ENCODE measurements around the gene ABCF2.

The ABCF2 gene

DNA sequence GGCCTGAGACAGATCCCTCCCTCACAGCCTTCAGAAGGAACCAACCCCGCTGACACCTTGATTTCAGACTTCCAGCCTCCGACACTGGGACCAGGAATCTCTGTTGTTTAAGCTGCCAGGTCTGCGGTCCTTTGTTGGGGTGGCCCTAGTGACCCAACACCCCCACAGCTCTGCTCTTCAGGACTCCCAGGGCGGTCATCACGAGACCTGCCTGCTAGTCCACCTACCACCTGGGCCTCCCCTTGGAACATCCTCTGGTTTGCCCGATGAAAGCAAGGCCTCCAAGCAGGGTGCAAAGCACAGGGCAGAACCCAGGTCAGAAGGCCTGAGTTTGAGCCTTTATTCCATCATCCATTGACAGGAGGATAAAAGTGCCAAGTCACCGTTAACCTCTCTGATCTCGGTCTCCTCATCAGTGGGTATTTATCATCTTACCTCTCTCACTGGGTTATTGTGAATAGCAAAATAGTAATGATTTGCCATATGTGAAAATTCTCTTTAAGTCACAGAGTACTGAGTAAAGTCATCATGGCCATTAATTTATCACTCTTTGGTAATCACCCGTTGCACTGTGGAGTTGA is 38.4 kb upstream of the ABCF2 start:
- no peak overlapping the region for H3K27ac ChIP-seq (ENCODE audit: low read length)
- DNase-seq (ENCODE audit: low read depth, low spot score): no peak
- no peaks in the 10 kb centered on the region for H3K9me3 ChIP-seq (ENCODE audit: control insufficient read depth, insufficient read depth, low read length)
- no peaks in the 10 kb centered on the region for H3K27me3 ChIP-seq (ENCODE audit: control insufficient read depth, insufficient read depth, low read length)
- no peak overlapping the region for H3K4me3 ChIP-seq (ENCODE audit: low read length)
- H3K4me1 ChIP-seq (ENCODE audit: control insufficient read depth, insufficient read depth, low read length): no peaks in the 10 kb centered on the region
- no CpG with 5 or more reads among the region's 9 CpGs for WGBS (ENCODE audit: insufficient coverage, insufficient read length)
- no peaks in the 10 kb centered on the region for H3K36me3 ChIP-seq (ENCODE audit: control insufficient read depth, insufficient read depth, low read length)

GRCh38 chr7:151264615-151265014 is 37.6 kb upstream of the ABCF2 start:
- no peaks in the 10 kb centered on the region for H3K36me3 ChIP-seq (ENCODE audit: control insufficient read depth, insufficient read depth, low read length)
- no peak overlapping the region; the same call in 1 of the 2 replicates for H3K4me3 ChIP-seq (ENCODE audit: low read length)
- H3K9me3 ChIP-seq (ENCODE audit: control insufficient read depth, insufficient read depth, low read length): no peaks in the 10 kb centered on the region
- H3K27me3 ChIP-seq (ENCODE audit: control insufficient read depth, insufficient read depth, low read length): peaks cover 2% of the 10 kb centered on the region; the same call in 1 of the 2 replicates
- H3K4me1 ChIP-seq (ENCODE audit: control insufficient read depth, insufficient read depth, low read length): no peaks in the 10 kb centered on the region
- WGBS (ENCODE audit: insufficient coverage, insufficient read length): no CpG with 5 or more reads among the region's 5 CpGs
- H3K27ac ChIP-seq (ENCODE audit: low read length): no peak overlapping the region
- DNase-seq (ENCODE audit: low read depth, low spot score): no peak

DNA sequence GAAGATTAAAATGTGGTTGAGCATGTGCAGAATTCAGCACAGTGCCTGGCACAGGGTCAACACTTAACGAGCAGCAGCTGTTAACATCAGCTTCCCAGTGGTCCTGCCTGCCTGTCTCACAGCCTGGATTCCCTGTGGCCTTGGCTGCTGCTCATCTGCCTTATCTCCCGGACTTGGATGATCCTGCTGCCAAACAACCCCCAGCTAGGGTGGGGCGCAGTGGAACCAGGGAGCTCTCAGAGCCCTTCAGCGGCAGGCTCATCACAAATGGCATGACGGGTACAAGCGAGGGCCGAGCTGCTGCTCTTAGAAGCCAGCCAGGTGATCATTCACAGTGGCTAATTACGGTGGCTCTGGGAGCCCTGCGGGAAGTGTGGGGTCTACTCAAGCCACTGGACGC is 34.5 kb upstream of the ABCF2 start:
- WGBS (ENCODE audit: insufficient coverage, insufficient read length): no CpG with 5 or more reads among the region's 10 CpGs
- DNase-seq (ENCODE audit: low read depth, low spot score): no peak
- Histone ChIP-seq H3K27ac (ENCODE audit: low read length) (no peak overlapping the region), H3K4me3 (ENCODE audit: low read length) (no peak overlapping the region), H3K9me3 (ENCODE audit: control insufficient read depth, insufficient read depth, low read length) (no peaks in the 10 kb centered on the region), H3K4me1 (ENCODE audit: control insufficient read depth, insufficient read depth, low read length) (no peaks in the 10 kb centered on the region), H3K36me3 (ENCODE audit: control insufficient read depth, insufficient read depth, low read length) (no peaks in the 10 kb centered on the region), H3K27me3 (ENCODE audit: control insufficient read depth, insufficient read depth, low read length) (peaks cover 2% of the 10 kb centered on the region; the same call in 1 of the 2 replicates)

- H3K27me3 ChIP-seq (ENCODE audit: control insufficient read depth, insufficient read depth, low read length): peaks cover 2% of the 10 kb centered on the region; the same call in 1 of the 2 replicates
- H3K4me3 ChIP-seq (ENCODE audit: low read length): no peak overlapping the region
- no peaks in the 10 kb centered on the region for H3K4me1 ChIP-seq (ENCODE audit: control insufficient read depth, insufficient read depth, low read length)
- H3K36me3 ChIP-seq (ENCODE audit: control insufficient read depth, insufficient read depth, low read length): no peaks in the 10 kb centered on the region
- H3K9me3 ChIP-seq (ENCODE audit: control insufficient read depth, insufficient read depth, low read length): no peaks in the 10 kb centered on the region
- DNase-seq (ENCODE audit: low read depth, low spot score): no peak
- H3K27ac ChIP-seq (ENCODE audit: low read length): no peak overlapping the region
- no CpG with 5 or more reads among the region's 8 CpGs for WGBS (ENCODE audit: insufficient coverage, insufficient read length)
Observed at GRCh38 chr7:151260883-151261282, 33.9 kb upstream of the ABCF2 start.

DNA sequence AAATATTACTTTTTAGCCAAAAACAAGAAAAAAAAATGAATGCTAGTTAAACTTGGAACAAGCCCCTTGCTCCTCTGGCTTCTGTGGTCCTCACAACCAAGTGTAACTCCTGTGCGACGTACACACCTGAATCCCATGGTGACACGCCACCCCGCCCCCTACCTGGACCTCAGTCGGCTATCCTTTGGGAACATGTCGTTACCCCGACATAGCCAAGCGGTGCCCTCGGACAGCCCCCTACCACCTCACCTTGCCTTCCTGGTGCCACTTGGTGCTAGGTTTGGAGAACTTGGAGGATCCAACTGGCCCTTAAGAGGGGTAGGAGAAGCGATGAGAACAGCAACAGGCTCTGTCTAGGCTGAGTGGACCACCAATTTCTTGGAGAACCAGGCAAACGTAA is 33.5 kb upstream of the ABCF2 start:
- Histone ChIP-seq H3K27ac (ENCODE audit: low read length) (no peak overlapping the region), H3K9me3 (ENCODE audit: control insufficient read depth, insufficient read depth, low read length) (no peaks in the 10 kb centered on the region), H3K27me3 (ENCODE audit: control insufficient read depth, insufficient read depth, low read length) (peaks cover 2% of the 10 kb centered on the region; the same call in 1 of the 2 replicates), H3K4me3 (ENCODE audit: low read length) (no peak overlapping the region), H3K4me1 (ENCODE audit: control insufficient read depth, insufficient read depth, low read length) (no peaks in the 10 kb centered on the region), H3K36me3 (ENCODE audit: control insufficient read depth, insufficient read depth, low read length) (no peaks in the 10 kb centered on the region)
- no CpG with 5 or more reads among the region's 11 CpGs for WGBS (ENCODE audit: insufficient coverage, insufficient read length)
- DNase-seq (ENCODE audit: low read depth, low spot score): no peak

GRCh38 chr7:151257990-151258389 is 31.0 kb upstream of the ABCF2 start:
- Histone ChIP-seq H3K4me3 (ENCODE audit: low read length) (no peak overlapping the region), H3K9me3 (ENCODE audit: control insufficient read depth, insufficient read depth, low read length) (no peaks in the 10 kb centered on the region), H3K36me3 (ENCODE audit: control insufficient read depth, insufficient read depth, low read length) (no peaks in the 10 kb centered on the region), H3K27me3 (ENCODE audit: control insufficient read depth, insufficient read depth, low read length) (peaks cover 2% of the 10 kb centered on the region; the same call in 1 of the 2 replicates), H3K27ac (ENCODE audit: low read length) (no peak overlapping the region), H3K4me1 (ENCODE audit: control insufficient read depth, insufficient read depth, low read length) (0 out of 2 replicates have a peak, but pooled peaks cover 3% of the 10 kb centered on the region)
- no peak for DNase-seq (ENCODE audit: low read depth, low spot score)
- no CpG with 5 or more reads among the region's 7 CpGs for WGBS (ENCODE audit: insufficient coverage, insufficient read length)

DNA sequence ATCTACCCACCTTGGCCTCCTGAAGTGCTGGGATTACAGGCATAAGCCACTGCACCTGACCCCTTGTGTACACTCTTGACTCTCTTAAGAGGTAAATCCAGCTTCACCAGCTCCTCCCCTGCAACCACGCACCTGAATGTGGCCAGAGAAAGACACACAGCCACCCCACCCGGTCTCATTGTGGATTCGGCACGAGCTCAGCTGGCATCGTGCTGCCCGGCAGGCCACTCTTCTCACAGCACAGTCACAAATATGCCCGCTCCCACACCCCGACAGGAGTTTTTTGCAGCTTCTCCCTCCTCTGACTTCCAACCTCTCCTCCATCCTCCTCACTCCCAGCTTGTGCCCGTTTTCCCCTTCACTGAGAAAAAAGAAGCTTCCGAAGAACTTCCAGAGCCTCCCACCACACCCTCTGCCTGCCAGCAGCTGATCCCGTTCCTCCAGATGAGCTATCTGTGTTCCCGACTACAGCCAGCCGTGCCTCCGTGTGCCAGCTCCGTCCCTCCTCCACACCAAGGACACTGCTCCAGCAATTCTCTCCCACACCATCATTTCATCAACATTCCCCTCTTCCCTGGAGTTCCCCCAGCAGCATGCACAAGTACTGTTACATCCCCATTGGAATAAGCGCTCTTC is 29.5 kb upstream of the ABCF2 start:
- Histone ChIP-seq H3K27ac (ENCODE audit: low read length) (no peak overlapping the region), H3K36me3 (ENCODE audit: control insufficient read depth, insufficient read depth, low read length) (no peaks in the 10 kb centered on the region), H3K27me3 (ENCODE audit: control insufficient read depth, insufficient read depth, low read length) (peaks cover 2% of the 10 kb centered on the region; the same call in 1 of the 2 replicates), H3K9me3 (ENCODE audit: control insufficient read depth, insufficient read depth, low read length) (no peaks in the 10 kb centered on the region), H3K4me3 (ENCODE audit: low read length) (no peak overlapping the region), H3K4me1 (ENCODE audit: control insufficient read depth, insufficient read depth, low read length) (0 out of 2 replicates have a peak, but pooled peaks cover 3% of the 10 kb centered on the region)
- no peak for DNase-seq (ENCODE audit: low read depth, low spot score)
- WGBS (ENCODE audit: insufficient coverage, insufficient read length): no CpG with 5 or more reads among the region's 16 CpGs

- Histone ChIP-seq H3K36me3 (ENCODE audit: control insufficient read depth, insufficient read depth, low read length) (no peaks in the 10 kb centered on the region), H3K27me3 (ENCODE audit: control insufficient read depth, insufficient read depth, low read length) (peaks cover 11% of the 10 kb centered on the region; the same call in 1 of the 2 replicates), H3K9me3 (ENCODE audit: control insufficient read depth, insufficient read depth, low read length) (no peaks in the 10 kb centered on the region), H3K4me1 (ENCODE audit: control insufficient read depth, insufficient read depth, low read length) (0 out of 2 replicates have a peak, but pooled peaks cover 3% of the 10 kb centered on the region), H3K27ac (ENCODE audit: low read length) (no peak overlapping the region), H3K4me3 (ENCODE audit: low read length) (no peak overlapping the region)
- no peak for DNase-seq (ENCODE audit: low read depth, low spot score)
- no CpG with 5 or more reads among the region's 7 CpGs for WGBS (ENCODE audit: insufficient coverage, insufficient read length)
Observed at GRCh38 chr7:151255390-151255789, 28.4 kb upstream of the ABCF2 start.

- no peak overlapping the region for H3K4me3 ChIP-seq (ENCODE audit: low read length)
- WGBS (ENCODE audit: insufficient coverage, insufficient read length): no CpG with 5 or more reads among the region's 11 CpGs
- H3K27me3 ChIP-seq (ENCODE audit: control insufficient read depth, insufficient read depth, low read length): peaks cover 9% of the 10 kb centered on the region; the same call in 1 of the 2 replicates
- DNase-seq (ENCODE audit: low read depth, low spot score): no peak
- no peaks in the 10 kb centered on the region for H3K36me3 ChIP-seq (ENCODE audit: control insufficient read depth, insufficient read depth, low read length)
- no peaks in the 10 kb centered on the region for H3K9me3 ChIP-seq (ENCODE audit: control insufficient read depth, insufficient read depth, low read length)
- H3K27ac ChIP-seq (ENCODE audit: low read length): no peak overlapping the region
- H3K4me1 ChIP-seq (ENCODE audit: control insufficient read depth, insufficient read depth, low read length): peaks cover 4% of the 10 kb centered on the region
Observed at GRCh38 chr7:151254851-151255250, 27.8 kb upstream of the ABCF2 start.

DNA sequence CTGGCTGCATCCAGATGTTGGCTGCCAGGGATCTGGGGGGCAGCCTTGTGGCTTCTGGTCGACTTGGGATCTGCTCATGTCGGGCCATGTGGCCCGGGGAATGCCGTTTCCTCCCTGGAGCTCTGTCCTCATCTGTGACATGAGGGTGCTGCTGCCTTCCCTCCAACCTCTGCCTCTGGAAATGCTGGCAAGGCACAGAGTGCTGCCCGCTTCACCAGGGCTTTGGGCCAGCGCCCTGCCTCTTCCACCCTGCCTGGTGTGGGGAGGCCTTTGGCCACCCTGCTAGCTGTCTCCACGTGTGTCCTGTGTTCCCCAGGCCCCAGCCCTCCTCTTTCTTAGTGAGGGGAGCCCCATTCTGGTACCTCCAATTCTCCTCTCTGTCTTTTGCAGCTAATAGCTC is 27.3 kb upstream of the ABCF2 start:
- no peak overlapping the region for H3K27ac ChIP-seq (ENCODE audit: low read length)
- H3K9me3 ChIP-seq (ENCODE audit: control insufficient read depth, insufficient read depth, low read length): no peaks in the 10 kb centered on the region
- no peak for DNase-seq (ENCODE audit: low read depth, low spot score)
- peaks cover 10% of the 10 kb centered on the region; the same call in 1 of the 2 replicates for H3K27me3 ChIP-seq (ENCODE audit: control insufficient read depth, insufficient read depth, low read length)
- H3K4me1 ChIP-seq (ENCODE audit: control insufficient read depth, insufficient read depth, low read length): peaks cover 6% of the 10 kb centered on the region
- no peak overlapping the region for H3K4me3 ChIP-seq (ENCODE audit: low read length)
- WGBS (ENCODE audit: insufficient coverage, insufficient read length): no CpG with 5 or more reads among the region's 7 CpGs
- H3K36me3 ChIP-seq (ENCODE audit: control insufficient read depth, insufficient read depth, low read length): no peaks in the 10 kb centered on the region

Measured in iPS DF 6.9 (cell line).